C4-2B (cell line): Measurements from ENCODE around the gene LPP.

Experiments used
- H3K27ac ChIP-seq: fragments of 450-650 bp; 2 replicates; pipeline ENCODE4 v1.5.1; 2017
- CTCF ChIP-seq: fragments of 450-650 bp; conservative IDR thresholded peaks from 2 replicates; pipeline ENCODE4 v1.5.1; 2017; ENCODE audit warnings: mild to moderate bottlenecking
- ZFX ChIP-seq: fragments of 450-650 bp; IDR thresholded peaks from 2 replicates; pipeline ENCODE4 v1.6.1; 2017

Gene LPP

DNA sequence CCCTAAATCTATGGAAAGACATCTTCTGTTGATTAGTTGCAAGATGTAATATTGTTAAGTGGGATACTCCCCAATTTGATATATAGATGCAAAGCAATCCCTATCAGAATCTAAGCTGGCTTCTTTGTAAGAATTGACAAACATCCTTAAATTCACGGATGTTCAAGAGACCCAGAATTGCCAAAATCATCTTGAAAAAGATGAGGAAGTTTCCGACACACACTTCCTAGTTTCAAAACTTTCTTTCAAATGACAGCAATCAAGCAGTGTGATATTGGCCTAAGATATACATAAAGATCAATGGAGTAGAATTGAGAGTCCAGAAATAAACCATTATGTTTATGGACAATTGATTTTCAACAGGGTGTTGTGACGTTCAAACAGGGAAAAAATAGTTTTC is 383.6 kb downstream of the LPP start:
- no peak overlapping the region for H3K27ac ChIP-seq
- TF ChIP-seq ZFX = no peak
- no peak for TF ChIP-seq CTCF

- H3K27ac ChIP-seq = no peak overlapping the region
- no peak for TF ChIP-seq CTCF
- TF ChIP-seq ZFX = no peak
These were observed 385.1 kb downstream of the LPP start for GRCh38 chr3:188539037-188539436.

- TF ChIP-seq ZFX = no peak
- no peak for TF ChIP-seq CTCF
- H3K27ac ChIP-seq = no peak overlapping the region
These were observed 385.8 kb downstream of the LPP start for GRCh38 chr3:188539631-188540194.

GRCh38 chr3:188542196-188542595 is 388.2 kb downstream of the LPP start:
- no peak overlapping the region for H3K27ac ChIP-seq
- TF ChIP-seq CTCF (no peak), ZFX (no peak)

GRCh38 chr3:188544012-188544411 is 390.1 kb downstream of the LPP start:
- H3K27ac ChIP-seq = no peak overlapping the region
- TF ChIP-seq CTCF = no peak
- no peak for TF ChIP-seq ZFX

- H3K27ac ChIP-seq = no peak overlapping the region
- TF ChIP-seq ZFX (no peak), CTCF (no peak)
These were observed 393.1 kb downstream of the LPP start for GRCh38 chr3:188546835-188547670.

DNA sequence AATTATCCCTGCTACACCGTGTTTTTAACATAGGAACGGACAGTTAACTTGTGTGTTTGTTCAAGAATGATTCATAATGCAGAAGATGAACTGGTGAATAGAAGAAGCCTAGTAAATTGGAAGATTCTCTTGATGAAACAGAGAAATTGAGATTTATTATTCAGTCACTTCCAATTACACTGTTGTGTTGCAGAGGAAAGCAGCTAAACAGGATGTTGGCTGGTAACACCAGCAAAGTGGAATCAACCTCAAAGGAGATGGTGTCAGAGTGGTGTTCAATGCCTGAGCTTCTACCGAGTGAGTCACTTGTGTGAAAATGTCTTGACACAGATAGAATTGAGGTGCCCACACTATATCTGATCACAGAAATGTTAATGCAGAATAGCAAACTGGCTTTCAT is 399.6 kb downstream of the LPP start:
- no peak for TF ChIP-seq ZFX
- no peak for TF ChIP-seq CTCF
- H3K27ac ChIP-seq = no peak overlapping the region
